Loucy (cell line): Measurements from ENCODE around the gene HEATR5B.
"Not testable (repeated sequence)": the region's sequence is repeated elsewhere in the genome, so short reads cannot be mapped to it uniquely, and the experiment has no call there.

ENCODE experiments used
- H2AFZ ChIP-seq: fragments of 200-600 bp; sonication (generic); 2 replicates; pipeline ENCODE4 v1.6.0; 2016; ENCODE audit warnings: antibody characterized with exemption, mild to moderate bottlenecking, low read length, moderate library complexity
- H3F3A ChIP-seq: fragments of 200-600 bp; 2 replicates; pipeline ENCODE4 v1.6.0; 2016; ENCODE audit warnings: antibody characterized with exemption, low read depth, mild to moderate bottlenecking
- H3K27me3 ChIP-seq: fragments of 200-600 bp; sonication (generic); 2 replicates; pipeline ENCODE4 v1.6.1; 2014; ENCODE audit warnings: low read length, mild to moderate bottlenecking; ENCODE audit not compliant: insufficient read depth, poor library complexity, severe bottlenecking
- H3K36me3 ChIP-seq: fragments of 200-600 bp; sonication (generic); 2 replicates; pipeline ENCODE4 v1.6.1; 2016; ENCODE audit warnings: low read length; ENCODE audit not compliant: insufficient read depth
- H3K4me1 ChIP-seq: fragments of 200-600 bp; sonication (generic); 2 replicates; pipeline ENCODE4 v1.5.1; 2014; ENCODE audit warnings: low read length, mild to moderate bottlenecking; ENCODE audit not compliant: insufficient read depth, poor library complexity, severe bottlenecking
- H3K4me2 ChIP-seq: fragments of 200-600 bp; sonication (generic); 2 replicates; pipeline ENCODE4 v1.6.0; 2014; ENCODE audit warnings: antibody characterized with exemption, low read length, low read depth, mild to moderate bottlenecking; ENCODE audit not compliant: poor library complexity, severe bottlenecking
- H3K4me3 ChIP-seq: fragments of 200-600 bp; sonication (generic); 2 replicates; pipeline ENCODE4 v1.5.1; 2014; ENCODE audit warnings: low read length, mild to moderate bottlenecking, mixed read lengths; ENCODE audit not compliant: poor library complexity, severe bottlenecking
- H3K79me2 ChIP-seq: fragments of 200-600 bp; sonication (generic); 2 replicates; pipeline ENCODE4 v1.6.1; 2014; ENCODE audit warnings: low read length; ENCODE audit not compliant: insufficient read depth
- H3K9ac ChIP-seq: fragments of 200-600 bp; sonication (generic); 2 replicates; pipeline ENCODE4 v1.6.0; 2014; ENCODE audit warnings: mild to moderate bottlenecking, low read depth, low read length, moderate library complexity; ENCODE audit not compliant: poor library complexity, severe bottlenecking
- H3K9me2 ChIP-seq: fragments of 200-600 bp; sonication (generic); replicated peaks from 2 replicates; pipeline ENCODE4 v1.6.1; 2016; ENCODE audit warnings: low read depth, low read length, mixed read lengths
- H3K9me3 ChIP-seq: fragments of 200-600 bp; sonication (generic); 2 replicates; pipeline ENCODE4 v1.6.1; 2014; ENCODE audit warnings: mild to moderate bottlenecking, antibody characterized with exemption, low read length, low read depth; ENCODE audit not compliant: insufficient read depth
- H4K20me1 ChIP-seq: fragments of 200-600 bp; sonication (generic); 2 replicates; pipeline ENCODE4 v1.6.0; 2014; ENCODE audit warnings: antibody characterized with exemption, low read length, mild to moderate bottlenecking; ENCODE audit not compliant: insufficient read depth, poor library complexity, severe bottlenecking
- EZH2phosphoT487 ChIP-seq: fragments of 200-600 bp; IDR thresholded peaks from 2 replicates; pipeline ENCODE4 v1.6.1; 2018; ENCODE audit warnings: antibody characterized with exemption, mild to moderate bottlenecking, moderate library complexity, borderline replicate concordance
- TF ChIP-seq, protein P1 (sequence below): fragments of 200-600 bp; sonication (generic); conservative IDR thresholded peaks from 2 replicates; pipeline ENCODE4 v1.5.1; 2014; ENCODE audit warnings: mild to moderate bottlenecking, antibody characterized with exemption, low read length

Gene HEATR5B

DNA sequence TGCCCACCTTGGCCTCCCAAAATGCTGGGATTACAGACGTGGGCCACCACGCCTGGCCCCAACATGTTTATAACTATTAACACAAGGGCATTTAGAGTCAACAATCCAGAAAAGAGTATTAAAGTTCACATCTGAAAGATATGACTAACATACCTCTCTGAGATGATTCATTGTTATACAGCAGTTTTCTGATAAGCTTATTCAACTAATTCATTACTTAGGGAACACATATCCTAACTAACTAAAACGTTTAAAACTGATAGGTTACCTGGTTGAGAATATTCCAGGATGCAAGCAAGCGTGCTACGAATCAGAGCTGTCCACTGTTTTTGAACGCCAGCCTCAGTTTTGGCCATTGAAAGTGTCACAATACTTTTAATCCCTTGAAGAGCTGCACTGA, 83.9 kb downstream of the HEATR5B start:
- H3K4me3 ChIP-seq = no peak overlapping the region
- no peaks in the 10 kb centered on the region for H3K27me3 ChIP-seq
- no peaks in the 10 kb centered on the region for H3K79me2 ChIP-seq
- H3K4me1 ChIP-seq = no peaks in the 10 kb centered on the region
- H3F3A ChIP-seq = no peaks in the 10 kb centered on the region
- H3K9ac ChIP-seq = no peak overlapping the region
- H3K9me3 ChIP-seq = no peaks in the 10 kb centered on the region
- no peaks in the 10 kb centered on the region for H3K9me2 ChIP-seq
- H2AFZ ChIP-seq = no peak overlapping the region
- H3K4me2 ChIP-seq = no peak overlapping the region
- peaks cover 44% of the 10 kb centered on the region; the same call in 1 of the 2 replicates for H3K36me3 ChIP-seq
- H4K20me1 ChIP-seq = no peaks in the 10 kb centered on the region
- no peak for TF ChIP-seq EZH2phosphoT487
- TF ChIP-seq, protein P1, sequence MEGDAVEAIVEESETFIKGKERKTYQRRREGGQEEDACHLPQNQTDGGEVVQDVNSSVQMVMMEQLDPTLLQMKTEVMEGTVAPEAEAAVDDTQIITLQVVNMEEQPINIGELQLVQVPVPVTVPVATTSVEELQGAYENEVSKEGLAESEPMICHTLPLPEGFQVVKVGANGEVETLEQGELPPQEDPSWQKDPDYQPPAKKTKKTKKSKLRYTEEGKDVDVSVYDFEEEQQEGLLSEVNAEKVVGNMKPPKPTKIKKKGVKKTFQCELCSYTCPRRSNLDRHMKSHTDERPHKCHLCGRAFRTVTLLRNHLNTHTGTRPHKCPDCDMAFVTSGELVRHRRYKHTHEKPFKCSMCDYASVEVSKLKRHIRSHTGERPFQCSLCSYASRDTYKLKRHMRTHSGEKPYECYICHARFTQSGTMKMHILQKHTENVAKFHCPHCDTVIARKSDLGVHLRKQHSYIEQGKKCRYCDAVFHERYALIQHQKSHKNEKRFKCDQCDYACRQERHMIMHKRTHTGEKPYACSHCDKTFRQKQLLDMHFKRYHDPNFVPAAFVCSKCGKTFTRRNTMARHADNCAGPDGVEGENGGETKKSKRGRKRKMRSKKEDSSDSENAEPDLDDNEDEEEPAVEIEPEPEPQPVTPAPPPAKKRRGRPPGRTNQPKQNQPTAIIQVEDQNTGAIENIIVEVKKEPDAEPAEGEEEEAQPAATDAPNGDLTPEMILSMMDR = no peak

GRCh38 chr2:36999416-36999815, 84.8 kb downstream of the HEATR5B start:
- not testable (repeated sequence) for H3K4me1 ChIP-seq, H3K4me2 ChIP-seq, H3K27me3 ChIP-seq, H2AFZ ChIP-seq, H3K4me3 ChIP-seq, H3K9me2 ChIP-seq, H3K9me3 ChIP-seq, H3K9ac ChIP-seq, H3F3A ChIP-seq, H3K79me2 ChIP-seq, H4K20me1 ChIP-seq
- peaks cover 35% of the 10 kb centered on the region; the same call in 1 of the 2 replicates for H3K36me3 ChIP-seq

GRCh38 chr2:36993841-36994620, 90.1 kb downstream of the HEATR5B start:
- TF ChIP-seq EZH2phosphoT487 = no peak
- TF ChIP-seq, protein P1 = no peak
- Histone ChIP-seq H4K20me1 (no peaks in the 10 kb centered on the region), H3K79me2 (no peaks in the 10 kb centered on the region), H3K9me3 (no peaks in the 10 kb centered on the region), H3F3A (no peaks in the 10 kb centered on the region), H3K9ac (no peak overlapping the region), H3K4me2 (no peak overlapping the region), H3K27me3 (no peaks in the 10 kb centered on the region), H2AFZ (no peak overlapping the region), H3K9me2 (no peaks in the 10 kb centered on the region), H3K36me3 (peaks cover 8% of the 10 kb centered on the region; the same call in 1 of the 2 replicates), H3K4me1 (no peaks in the 10 kb centered on the region), H3K4me3 (no peak overlapping the region)

DNA sequence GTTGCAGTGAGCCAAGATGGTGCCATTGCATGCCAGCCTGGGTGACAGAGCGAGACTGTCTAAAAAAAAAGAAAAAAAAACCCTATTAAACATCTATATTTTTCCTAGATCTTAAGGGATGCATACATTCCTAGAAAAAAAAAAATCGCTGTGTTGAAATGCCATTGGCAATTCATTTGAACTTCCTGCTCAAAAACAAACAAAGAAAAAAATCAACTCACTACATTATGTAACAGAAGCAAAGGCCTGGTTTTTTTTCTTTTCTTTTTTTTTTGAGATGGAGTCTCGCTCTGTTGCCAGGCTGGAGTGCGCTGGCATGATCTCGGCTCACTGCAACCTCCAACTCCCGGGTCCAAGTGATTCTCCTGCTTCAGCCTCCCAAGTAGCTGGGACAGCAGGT, 96.2 kb downstream of the HEATR5B start:
- Histone ChIP-seq H3K36me3 (peaks cover 11% of the 10 kb centered on the region; the same call in 1 of the 2 replicates), H3K9me2 (no peaks in the 10 kb centered on the region), H3K4me3 (no peak overlapping the region), H3K4me1 (no peaks in the 10 kb centered on the region), H3K9ac (no peak overlapping the region), H4K20me1 (no peaks in the 10 kb centered on the region), H2AFZ (no peak overlapping the region), H3K79me2 (no peaks in the 10 kb centered on the region), H3K9me3 (no peaks in the 10 kb centered on the region), H3K27me3 (no peaks in the 10 kb centered on the region), H3K4me2 (no peak overlapping the region), H3F3A (no peaks in the 10 kb centered on the region)
- TF ChIP-seq, protein P1 = no peak
- TF ChIP-seq EZH2phosphoT487 = no peak
